Measurements from ENCODE around the gene FREM2. TPM values are rescaled to one million over a fixed set of nuclear protein-coding genes. Genes with fewer than 3 reads are reported as not detected.
A peak's percentile ranks its signal among the peaks of the same experiment; 100 is the strongest.

FREM2 gene
- total and polyA plus RNA-seq, 2 of the 4 experiments (the other 2 are of a cell fraction): not detected

- Histone ChIP-seq H2AK5ac (ENCODE audit: low read depth, low read length) (no peak overlapping the region), H3K14ac (replicated peaks; ENCODE audit: low read depth, low read length) (no peak overlapping the region), H3K56ac (ENCODE audit: extremely low read depth, insufficient read depth, low read length) (no peak overlapping the region), H2BK20ac (ENCODE audit: low read depth, low read length) (no peak overlapping the region), H3K4me2 (ENCODE audit: low read depth, low read length) (no peak overlapping the region; the same call in 1 of the 2 replicates), H3K4me3 (ENCODE audit: insufficient read depth, low read depth, low read length) (peak overlapping the region; percentile 25; the same call in 1 of the 2 replicates), H3K36me3 (ENCODE audit: control insufficient read depth, insufficient read depth, low read length) (no peaks in the 10 kb centered on the region), H3K4me1 (ENCODE audit: control insufficient read depth, insufficient read depth, low read length) (no peaks in the 10 kb centered on the region), H4K20me1 (ENCODE audit: insufficient read depth, low read length) (no peaks in the 10 kb centered on the region), H2AFZ (replicated peaks; ENCODE audit: low read length, poor library complexity) (no peak overlapping the region), H4K5ac (ENCODE audit: low read depth, low read length) (no peak overlapping the region), H3K23ac (ENCODE audit: low read depth, low read length) (no peak overlapping the region), H3K9me3 (ENCODE audit: control insufficient read depth, insufficient read depth, low read length) (no peaks in the 10 kb centered on the region), H3K79me1 (ENCODE audit: low read depth in 1 of 2, low read length in 2 of 2) (no peaks in the 10 kb centered on the region), H4K8ac (ENCODE audit: low read depth in 2 of 2, low read length in 2 of 2) (no peak overlapping the region), H3K18ac (ENCODE audit: low read depth, low read length) (no peak overlapping the region), H3K4ac (ENCODE audit: low read depth, low read length) (no peak overlapping the region), H2BK120ac (ENCODE audit: low read depth, low read length) (no peak overlapping the region), H3K9ac (ENCODE audit: low read depth, low read length) (no peak overlapping the region), H2BK5ac (ENCODE audit: low read depth, low read length, poor library complexity, severe bottlenecking) (no peak overlapping the region), H2BK15ac (ENCODE audit: low read depth, low read length) (no peak overlapping the region), H2AK9ac (replicated peaks; ENCODE audit: low read depth, low read length, poor library complexity) (no peak overlapping the region), H3K27me3 (ENCODE audit: control insufficient read depth, insufficient read depth, low read length) (no peaks in the 10 kb centered on the region), H3K9me1 (ENCODE audit: insufficient read depth, low read length) (no peaks in the 10 kb centered on the region), H3K27ac (ENCODE audit: insufficient read depth, low read length) (no peak overlapping the region), H4K91ac (ENCODE audit: insufficient read depth, low read depth, low read length) (no peak overlapping the region)
- dilution Hi-C loops (cut with HindIII; ENCODE audit: low sequenced_read_pairs, unreplicated experiment): no loop called here
- no CpG with 5 or more reads among the region's 7 CpGs for WGBS, 2 experiments (ENCODE audit: extremely low coverage in 2 of 2, insufficient read length in 1 of 2)
- POLR2A ChIA-PET (ENCODE audit: unreplicated experiment): no interaction called here
- no TSS peak for BruUV-seq (replicated peaks)
- ATAC-seq (ENCODE audit: low read depth): no peak
- intact Hi-C loops (cut with micrococcal nuclease): loop anchor here (10.0 kb wide), 1 partner anchor 425 kb away; the partner anchor contains the start of gene UFM1
- CTCF ChIA-PET: no interaction called here
- DNase-seq: no peak
- TF ChIP-seq RAD21 (IDR thresholded peaks at IDR 0.05; ENCODE audit: low read length) (no peak), FOS (IDR thresholded peaks at IDR 0.05; ENCODE audit: low read depth, low read length) (no peak), ELK1 (IDR thresholded peaks at IDR 0.05; ENCODE audit: borderline replicate concordance, low read depth, low read length) (no peak), BHLHE40 (IDR thresholded peaks at IDR 0.05; ENCODE audit: low read depth, low read length) (no peak), RCOR1 (IDR thresholded peaks at IDR 0.05; ENCODE audit: insufficient replicate concordance, low read length) (no peak), RFX5 (IDR thresholded peaks at IDR 0.05; ENCODE audit: low read depth, low read length) (no peak), MAZ (IDR thresholded peaks at IDR 0.05; ENCODE audit: borderline replicate concordance, low read depth, low read length) (no peak), CTCF (conservative IDR thresholded peaks at IDR 0.05; ENCODE audit: low read depth, low read length) (no peak), MAFK (IDR thresholded peaks at IDR 0.05; ENCODE audit: low read depth, low read length) (no peak), CEBPB (IDR thresholded peaks at IDR 0.05; ENCODE audit: low read depth, low read length) (no peak), CHD1 (IDR thresholded peaks at IDR 0.05; ENCODE audit: low read depth, low read length) (no peak), NFE2L2 (IDR thresholded peaks at IDR 0.05; ENCODE audit: low read depth, low read length) (no peak), USF2 (IDR thresholded peaks at IDR 0.05; ENCODE audit: low read depth, low read length) (no peak)
- in situ Hi-C loops (cut with MboI; ENCODE audit: low sequenced_read_pairs): loop anchor here (25.0 kb wide), 1 partner anchor 1132 kb away; no protein-coding TSS in a partner anchor
Measured at GRCh38 chr13:38769526-38769925, 82.6 kb downstream of the FREM2 start.

All from IMR-90 (cell line).